HG03196 (cell line): ENCODE measurements around the gene ARHGEF5.

ENCODE experiments used
- ATAC-seq: cut with Tn5 transposase; IDR thresholded peaks from one replicate; pipeline ENCODE4 v1.9.1; 2021; ENCODE audit not compliant: unreplicated experiment

Gene ARHGEF5

DNA sequence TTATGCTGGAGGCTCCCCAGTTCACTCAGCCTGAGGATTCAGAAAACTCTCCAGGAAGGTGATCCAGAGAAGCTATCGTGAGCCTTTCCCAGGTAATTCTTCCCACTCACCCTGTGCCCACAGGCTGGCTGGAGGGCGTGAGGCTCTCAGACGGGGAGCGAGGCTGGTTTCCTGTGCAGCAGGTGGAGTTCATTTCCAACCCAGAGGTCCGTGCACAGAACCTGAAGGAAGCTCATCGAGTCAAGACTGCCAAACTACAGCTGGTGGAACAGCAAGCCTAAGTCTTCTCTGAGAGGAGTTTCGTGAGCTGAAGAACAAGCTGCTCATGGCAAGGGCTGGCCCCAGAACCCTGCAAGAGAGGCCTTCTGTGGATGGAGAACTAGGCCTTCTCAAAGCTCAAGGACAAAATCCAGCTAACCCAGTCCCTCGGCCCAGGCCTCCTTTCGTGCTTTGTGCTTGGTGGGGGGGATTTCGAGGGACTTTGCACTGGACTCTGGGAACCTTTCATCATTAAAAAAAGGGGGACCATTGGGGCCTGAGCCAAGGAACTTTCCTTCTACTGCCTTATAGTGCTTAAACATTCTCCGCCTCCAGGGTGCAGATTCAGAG is 24.7 kb downstream of the ARHGEF5 start:
- ATAC-seq: no peak

GRCh38 chr7:144384071-144384470 is 28.9 kb downstream of the ARHGEF5 start:
- ATAC-seq: no peak

DNA sequence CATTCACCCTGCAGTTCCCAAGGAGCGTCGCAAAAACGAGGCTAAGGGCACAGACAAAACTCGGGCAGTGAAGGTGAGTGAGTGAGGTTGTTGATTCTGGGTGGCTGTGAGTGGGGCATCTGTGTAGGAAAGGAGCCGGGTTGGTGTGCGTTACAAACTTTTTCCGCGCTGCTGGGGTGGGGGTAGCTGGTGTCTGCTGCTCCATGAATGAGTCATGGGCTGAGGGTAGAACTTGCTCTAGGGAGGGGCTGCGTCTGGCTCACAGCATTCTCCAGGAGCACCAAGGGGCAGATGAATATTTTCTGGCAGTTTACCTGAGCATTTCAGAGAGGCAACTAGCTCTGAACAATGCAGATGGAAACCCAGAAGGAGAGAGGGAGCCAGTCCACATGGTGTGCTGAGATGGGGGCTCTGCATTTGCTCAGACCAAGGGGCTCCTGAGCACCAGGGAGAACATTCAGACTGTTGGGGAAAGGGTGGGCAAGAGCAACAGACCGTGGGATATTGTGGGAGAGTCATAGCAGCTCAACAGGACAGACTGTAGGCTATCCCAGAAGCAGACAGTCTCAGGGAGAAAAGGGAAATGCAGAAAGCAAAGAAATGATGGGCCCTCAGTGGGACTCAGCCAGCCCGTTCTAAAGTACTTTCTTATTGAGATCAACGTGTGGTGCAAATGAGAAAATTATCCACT is 29.5 kb downstream of the ARHGEF5 start:
- ATAC-seq: no peak

- no peak for ATAC-seq
These were observed 31.5 kb downstream of the ARHGEF5 start for GRCh38 chr7:144386741-144387140.

DNA sequence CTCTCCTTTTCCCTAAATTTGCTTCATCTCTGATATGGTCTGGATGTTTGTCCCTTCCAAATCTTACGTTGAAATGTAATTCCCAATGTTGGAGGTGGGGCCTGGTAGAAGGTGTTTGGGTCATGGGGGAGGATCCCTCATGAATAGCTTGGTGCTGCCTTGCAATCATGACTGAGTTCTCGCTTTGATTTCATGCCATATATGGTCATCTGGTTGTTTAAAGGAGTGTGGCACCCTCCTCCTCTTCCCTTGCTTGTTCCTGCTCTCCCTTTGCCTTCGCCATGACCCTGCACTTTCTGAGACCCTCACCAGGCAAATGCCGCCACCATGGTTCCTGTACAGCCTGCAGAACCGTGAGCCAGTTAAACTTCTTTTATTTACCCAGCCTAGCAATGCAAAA is 33.7 kb downstream of the ARHGEF5 start:
- no peak for ATAC-seq

DNA sequence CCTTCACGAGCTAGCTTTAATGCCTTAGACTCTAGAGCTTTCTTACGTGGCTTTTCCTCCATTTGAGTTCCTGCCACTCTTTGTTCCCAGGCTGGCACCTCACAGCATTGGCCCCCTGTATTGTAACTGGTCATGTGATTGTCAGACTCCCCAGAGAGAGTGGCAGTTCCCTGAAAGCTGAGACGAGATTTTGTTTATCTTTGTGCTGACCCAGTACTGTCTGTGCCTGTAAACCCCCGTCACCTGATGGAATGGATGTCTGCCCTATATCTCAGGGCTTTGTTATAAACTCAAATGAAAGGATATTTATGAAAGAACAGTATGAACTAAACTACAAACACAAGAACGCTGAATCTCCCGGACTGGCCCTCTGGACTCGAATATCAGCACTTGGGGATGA is 35.3 kb downstream of the ARHGEF5 start:
- ATAC-seq: no peak

DNA sequence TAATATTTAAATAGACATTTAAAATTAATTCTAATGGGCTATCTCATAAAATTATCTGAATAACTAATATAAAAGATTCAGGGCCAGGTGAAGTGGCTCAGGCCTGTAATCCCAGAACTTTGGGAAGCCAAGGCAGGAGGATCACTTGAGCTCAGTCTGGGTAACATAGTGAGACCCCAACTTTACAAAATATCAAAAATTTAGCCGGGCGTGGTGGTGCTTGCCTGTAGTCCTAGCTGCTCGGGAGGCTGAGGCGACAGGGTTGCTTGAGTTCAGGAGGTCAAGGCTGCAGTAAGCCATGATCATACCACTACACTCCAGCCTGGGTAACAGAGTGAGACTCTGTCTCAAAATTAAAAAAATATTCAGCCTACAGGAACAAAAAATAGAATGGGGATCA is 35.8 kb downstream of the ARHGEF5 start:
- ATAC-seq: no peak

- ATAC-seq: peak; percentile 50
These were observed 36.6 kb downstream of the ARHGEF5 start for GRCh38 chr7:144391823-144392255.

DNA sequence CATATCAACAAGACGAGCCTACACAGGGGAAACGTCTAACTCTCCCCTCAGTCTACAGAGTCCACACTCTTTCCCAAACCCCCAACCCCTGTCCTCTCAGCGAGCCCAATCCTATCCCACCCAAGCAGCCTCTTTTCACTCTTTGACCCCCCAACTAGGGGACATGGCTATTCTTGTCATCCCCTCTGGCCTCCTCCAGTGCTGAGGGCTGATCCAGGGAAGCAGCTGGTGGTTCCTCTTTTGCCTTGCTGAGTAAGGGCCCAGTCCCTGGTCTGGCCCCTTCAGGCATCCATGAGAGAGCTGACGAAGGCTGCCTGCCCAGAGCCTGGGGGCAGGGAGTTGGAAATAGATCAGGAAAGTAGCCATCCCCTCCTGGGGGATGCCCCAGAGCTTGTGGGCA is 41.9 kb downstream of the ARHGEF5 start:
- ATAC-seq: no peak

GRCh38 chr7:144398291-144398690 is 43.1 kb downstream of the ARHGEF5 start:
- no peak for ATAC-seq

GRCh38 chr7:144398911-144399310 is 43.7 kb downstream of the ARHGEF5 start:
- ATAC-seq: no peak

DNA sequence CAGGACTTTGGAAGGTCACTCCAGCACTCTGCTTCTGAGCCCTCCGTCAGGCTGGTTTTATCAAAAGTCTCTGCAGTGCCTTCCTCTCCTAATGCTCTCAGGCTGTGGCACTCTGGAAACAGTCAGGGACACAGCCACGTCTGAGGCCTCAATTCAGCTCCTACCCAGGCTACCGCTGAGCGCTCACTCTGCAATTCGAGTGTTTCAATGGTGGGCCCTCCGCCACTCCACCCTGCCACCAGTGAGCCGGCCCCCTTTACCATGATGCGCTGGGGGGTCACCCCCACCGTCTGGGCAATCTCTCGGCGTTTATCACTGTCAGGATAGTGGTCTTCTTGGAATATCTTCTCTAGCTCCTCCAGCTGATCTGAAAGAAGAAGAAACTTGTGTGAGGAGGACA is 44.7 kb downstream of the ARHGEF5 start:
- ATAC-seq: no peak

DNA sequence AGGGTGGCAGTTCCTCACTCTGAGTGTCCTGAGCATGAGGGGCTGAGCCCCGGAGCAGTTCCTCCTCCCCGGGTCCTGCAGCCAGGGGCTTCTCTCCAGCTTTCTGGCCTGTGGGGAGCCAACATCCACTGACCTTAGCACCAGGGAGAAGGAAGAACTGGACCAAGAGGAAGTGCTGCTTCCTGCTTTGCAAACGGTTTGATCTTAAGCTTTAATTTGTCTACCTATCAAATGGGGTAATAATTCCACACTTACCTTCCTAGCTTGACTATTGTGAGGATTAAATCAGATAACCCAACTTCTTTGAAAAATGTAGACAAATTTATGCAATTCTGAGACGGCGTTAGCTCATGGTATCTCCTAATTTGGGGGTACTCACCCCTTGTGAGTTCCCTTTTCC is 46.3 kb downstream of the ARHGEF5 start:
- ATAC-seq: no peak

- ATAC-seq: no peak
These were observed 47.9 kb downstream of the ARHGEF5 start for GRCh38 chr7:144403102-144403501.

DNA sequence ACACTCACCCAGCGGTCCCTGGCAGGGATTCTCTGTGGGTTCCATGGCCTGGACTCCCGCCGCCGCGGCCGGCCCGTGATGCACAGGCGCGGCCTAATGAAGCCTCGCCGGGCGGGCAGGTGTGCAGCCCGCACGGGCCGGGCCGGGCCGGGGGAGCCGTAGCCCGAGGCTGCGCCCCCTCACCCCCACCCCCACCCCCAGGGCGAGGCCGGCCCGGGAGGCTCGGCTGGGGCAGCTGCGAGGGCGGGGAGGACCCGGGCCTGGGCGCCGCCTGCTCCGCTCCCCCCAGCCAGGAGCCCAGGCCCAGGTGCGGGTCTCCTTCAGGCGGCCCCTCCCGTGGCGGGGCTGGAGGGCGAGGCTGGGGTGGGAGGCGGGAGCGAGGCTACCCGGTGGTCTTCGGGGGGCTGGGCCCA is 48.5 kb downstream of the ARHGEF5 start, which contains the start of gene NOBOX:
TSS of gene NOBOX (minus strand) at position 45 of the 413 bp plus-strand sequence.
- ATAC-seq: no peak

DNA sequence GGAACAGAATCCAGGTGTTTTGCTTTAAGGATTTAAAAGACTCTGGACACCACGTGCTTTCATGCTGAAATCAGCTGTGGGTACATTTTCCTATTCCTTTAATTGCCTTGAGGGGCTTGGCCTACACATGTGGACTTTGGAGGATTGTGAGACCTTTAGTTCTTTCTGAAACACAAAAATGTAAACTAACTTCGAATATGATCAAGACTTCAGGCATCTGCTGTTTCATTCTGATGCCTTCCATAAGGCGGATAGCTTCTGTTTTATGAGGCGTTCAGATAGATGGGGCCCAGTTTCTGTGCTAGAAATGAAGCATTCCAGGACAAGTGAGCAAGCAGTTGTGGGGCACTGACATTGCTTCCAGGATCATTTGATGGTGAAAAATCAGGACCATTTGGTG is 49.7 kb downstream of the ARHGEF5 start:
- no peak for ATAC-seq

DNA sequence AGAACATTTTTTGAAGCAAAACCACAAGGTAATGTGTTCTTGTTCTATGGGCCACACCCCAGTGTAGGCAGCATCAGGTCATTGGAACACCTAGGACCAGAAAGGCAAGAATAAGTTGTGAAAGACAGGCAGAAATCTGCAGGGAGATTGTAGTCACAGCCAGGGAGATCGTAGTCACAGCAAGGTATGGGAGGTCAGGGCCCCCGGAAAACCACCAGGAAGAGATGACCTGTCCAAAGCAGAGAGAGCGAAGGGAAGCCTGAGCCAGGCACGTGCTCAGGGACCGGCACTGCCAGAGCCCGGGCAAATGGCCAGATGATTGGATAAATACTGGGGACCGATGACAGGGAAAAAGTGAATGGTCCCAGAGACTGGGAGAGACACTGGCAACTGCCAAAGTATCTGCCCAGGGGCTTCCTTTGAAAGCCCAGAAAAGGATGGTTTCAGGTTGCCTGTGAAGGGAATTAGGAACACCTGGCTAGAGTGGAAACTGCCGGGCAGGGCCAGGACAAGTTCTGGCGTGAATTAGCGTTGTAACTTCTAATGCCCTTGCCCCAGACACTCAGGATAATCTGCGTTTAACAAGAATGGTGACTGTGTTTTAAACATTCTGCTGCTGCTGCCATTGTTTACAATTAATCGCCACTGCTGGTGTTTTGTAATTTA is 52.2 kb downstream of the ARHGEF5 start:
- no peak for ATAC-seq

- no peak for ATAC-seq
These were observed 52.9 kb downstream of the ARHGEF5 start for GRCh38 chr7:144408121-144408520.

DNA sequence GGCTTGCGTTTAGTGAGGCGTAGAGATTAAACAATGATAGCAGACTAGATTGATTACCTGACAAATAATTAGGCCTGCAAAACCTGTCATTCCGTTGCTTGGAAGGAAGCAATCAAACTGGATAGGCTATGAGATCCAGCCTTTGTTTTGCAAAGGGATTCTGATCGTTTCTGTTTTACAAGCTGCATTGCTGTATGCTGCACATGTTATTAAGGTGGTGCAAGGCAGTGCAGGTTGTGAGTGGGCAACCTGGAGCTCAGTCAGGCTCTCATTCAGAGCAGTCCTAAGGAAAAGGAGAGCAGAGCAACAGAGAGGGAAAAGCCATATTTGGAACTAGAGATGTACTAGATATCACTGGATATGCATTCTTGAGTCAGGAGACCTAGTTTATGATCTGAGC is 55.2 kb downstream of the ARHGEF5 start:
- no peak for ATAC-seq

DNA sequence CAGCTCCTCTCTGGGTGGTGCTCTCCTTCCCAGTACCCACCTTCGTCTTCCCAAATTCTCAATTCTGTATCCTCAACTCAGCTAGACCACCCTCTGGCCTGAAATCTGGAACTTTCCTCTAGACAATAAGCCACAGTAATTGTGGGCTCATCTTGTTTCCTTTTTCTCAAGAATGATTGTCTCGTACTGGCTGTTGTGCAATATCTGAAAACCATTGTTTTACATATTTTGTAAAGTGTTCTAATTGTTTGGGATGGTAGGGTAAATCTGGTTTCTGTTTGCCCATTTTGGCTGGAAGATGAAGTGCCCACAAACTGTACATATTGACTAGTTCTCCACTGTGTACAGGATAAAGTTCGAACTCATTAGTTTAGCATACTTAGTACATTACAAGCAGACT is 59.6 kb downstream of the ARHGEF5 start:
- no peak for ATAC-seq

DNA sequence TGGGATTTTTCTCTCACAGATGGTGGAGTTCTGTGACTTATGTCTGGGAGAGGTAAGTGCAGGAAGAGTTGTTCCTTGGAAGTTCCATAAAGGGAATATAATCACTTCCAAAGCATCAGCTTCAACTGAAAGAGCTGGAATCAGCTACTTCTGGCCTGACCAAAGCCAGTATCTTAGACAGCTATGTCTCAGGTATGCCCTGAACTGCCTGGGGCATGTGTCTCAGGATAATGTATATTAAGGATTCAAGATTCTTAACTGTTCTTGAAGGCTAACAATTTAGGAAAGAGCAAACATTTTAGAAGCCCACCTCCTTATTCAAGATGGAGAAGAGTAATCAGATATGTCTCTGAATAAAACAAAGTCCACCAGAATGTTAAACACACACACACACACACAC is 60.7 kb downstream of the ARHGEF5 start:
- ATAC-seq: no peak

DNA sequence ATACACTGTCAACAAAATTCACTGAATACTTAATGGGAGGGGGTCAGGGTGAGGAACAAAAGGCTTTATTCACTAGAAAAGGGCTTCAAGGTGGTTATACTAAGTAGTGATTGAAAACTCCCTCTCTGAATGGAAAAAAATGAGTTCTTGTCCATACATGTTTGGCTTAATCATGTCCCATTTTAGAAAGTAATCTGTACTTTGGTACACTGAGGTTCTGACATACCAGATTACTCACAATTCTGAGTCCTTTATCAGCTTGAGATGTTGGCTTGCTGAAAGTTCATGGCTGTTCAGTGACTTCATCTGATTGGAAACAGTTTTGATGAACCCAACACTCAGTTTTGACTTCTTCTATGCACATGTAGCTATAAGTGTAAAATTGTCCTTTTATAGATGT is 61.1 kb downstream of the ARHGEF5 start:
- ATAC-seq: no peak
